HG02840 (cell line): ENCODE data around the gene COPB2.
"Not testable (repeated sequence)": the region's sequence is repeated elsewhere in the genome, so short reads cannot be mapped to it uniquely, and the experiment has no call there.

Source experiments
- ATAC-seq: cut with Tn5 transposase; IDR thresholded peaks from one replicate; pipeline ENCODE4 v1.9.1; 2021; ENCODE audit warnings: mild to moderate bottlenecking, moderate library complexity, moderate number of reproducible peaks; ENCODE audit not compliant: unreplicated experiment, low FRiP score

COPB2 gene

GRCh38 chr3:139380575-139380974 lies 8.9 kb downstream of the COPB2 start:
- ATAC-seq: no peak

GRCh38 chr3:139378587-139379241 lies 10.7 kb downstream of the COPB2 start:
- ATAC-seq: no peak

DNA sequence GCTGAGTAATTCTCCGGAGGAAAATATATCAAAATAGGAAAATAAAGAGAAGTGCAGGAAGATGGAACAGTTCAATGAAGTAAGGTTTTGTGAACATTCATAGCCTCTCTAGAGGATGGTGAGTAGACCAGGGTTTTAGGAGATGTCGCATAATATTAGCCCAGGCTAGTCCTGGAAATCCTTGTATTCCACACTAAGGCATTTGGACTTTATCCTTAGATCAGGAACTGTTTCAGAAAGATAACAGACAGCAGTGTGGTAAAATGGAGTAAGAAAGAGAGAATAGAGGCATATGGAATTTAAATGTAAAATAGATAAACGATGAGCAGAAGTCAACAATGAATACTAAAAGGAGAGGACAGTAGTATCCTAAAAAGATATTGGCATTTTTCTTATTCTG lies 12.1 kb downstream of the COPB2 start:
- no peak for ATAC-seq

DNA sequence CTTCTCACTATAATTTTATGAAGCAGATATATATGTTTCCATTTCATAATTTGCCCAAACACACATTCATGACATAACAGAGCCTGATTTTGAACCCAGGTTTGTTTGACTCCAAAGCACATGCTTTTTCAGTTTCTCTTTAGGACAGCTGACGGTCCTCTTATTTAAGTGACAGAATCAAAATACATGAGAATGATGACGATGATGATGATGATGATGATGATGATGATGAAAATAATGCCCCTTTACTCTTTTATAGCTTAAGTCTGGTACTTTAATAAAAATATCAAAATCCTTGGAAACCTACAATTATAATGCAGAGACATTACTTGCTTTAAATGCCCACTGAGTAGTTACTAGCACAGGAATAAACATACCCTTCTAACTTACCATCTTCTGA lies 15.3 kb downstream of the COPB2 start:
- ATAC-seq: no peak

DNA sequence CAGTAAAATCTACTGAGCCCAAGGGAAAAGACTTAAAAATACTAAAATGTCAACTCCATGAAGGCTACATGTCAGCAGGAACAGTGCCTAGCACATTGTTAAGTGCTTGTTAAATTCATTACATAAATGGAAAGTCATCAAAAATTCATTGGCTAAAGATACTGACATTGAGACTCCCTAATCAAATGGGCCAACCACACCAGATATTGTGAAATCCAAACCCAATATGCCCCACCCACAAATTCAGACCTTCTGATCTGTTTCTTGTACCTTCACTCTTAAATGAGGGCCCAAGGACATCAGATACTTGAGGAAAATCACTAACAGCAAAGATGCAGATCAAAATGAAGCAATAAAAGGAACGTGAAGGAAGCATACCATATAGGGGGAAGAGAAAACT lies 24.9 kb downstream of the COPB2 start:
- ATAC-seq: no peak

GRCh38 chr3:139361276-139361675 lies 28.2 kb downstream of the COPB2 start:
- no peak for ATAC-seq

DNA sequence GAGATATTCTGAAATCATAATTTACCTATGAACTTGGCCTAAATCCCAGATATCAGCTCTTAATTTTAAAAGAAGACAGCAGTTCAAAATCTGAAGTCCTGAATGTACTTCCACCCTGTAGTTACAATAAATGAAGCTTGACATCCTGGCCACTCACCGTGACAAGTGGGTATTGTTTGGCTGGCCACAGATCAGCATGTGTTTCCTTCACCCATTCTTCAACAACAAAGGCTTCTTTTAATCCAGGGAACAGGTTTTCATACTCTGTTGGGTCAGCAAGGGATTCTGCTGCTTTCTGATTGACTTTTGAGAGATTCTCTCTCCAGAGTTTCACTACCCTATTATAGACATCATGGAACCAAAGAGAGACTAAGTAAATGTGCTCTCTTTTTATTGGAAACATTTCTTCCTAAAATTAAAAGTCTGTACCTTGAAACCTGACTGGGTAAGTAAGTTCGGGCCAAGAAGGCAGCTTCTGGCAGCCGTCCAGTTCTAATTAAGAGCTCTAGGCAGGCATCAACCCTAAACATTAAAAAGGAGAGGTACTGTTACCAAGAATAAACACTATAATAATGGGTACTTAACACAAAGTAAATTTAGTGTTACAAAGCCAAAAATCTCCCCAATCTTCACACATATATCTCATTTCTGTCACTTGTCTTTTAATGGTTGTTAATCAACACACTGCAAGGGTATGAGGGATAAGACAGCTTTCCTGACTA lies 30.4 kb downstream of the COPB2 start:
- no peak for ATAC-seq

- no peak for ATAC-seq
Measured at GRCh38 chr3:139357899-139358298, 31.5 kb downstream of the COPB2 start.

DNA sequence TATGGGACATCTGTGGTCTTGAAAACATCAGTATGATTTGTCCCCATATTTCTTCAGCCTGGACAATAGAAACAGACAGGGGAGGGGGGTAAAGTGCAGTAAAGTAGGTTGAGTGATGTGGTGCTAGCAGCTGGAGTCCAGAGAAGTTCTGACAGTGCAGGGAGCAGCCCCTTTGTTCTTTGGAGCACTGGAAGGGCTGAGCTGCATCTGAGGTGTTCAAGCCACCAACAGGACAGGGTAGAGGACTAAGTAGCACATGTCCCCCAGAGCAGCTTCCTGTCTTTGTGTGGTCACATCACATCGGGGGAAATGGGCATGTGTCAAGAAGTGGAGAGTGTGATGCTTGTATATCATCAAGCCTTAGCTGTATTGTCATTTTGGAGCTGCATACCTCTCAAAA lies 33.6 kb downstream of the COPB2 start:
- no peak for ATAC-seq

DNA sequence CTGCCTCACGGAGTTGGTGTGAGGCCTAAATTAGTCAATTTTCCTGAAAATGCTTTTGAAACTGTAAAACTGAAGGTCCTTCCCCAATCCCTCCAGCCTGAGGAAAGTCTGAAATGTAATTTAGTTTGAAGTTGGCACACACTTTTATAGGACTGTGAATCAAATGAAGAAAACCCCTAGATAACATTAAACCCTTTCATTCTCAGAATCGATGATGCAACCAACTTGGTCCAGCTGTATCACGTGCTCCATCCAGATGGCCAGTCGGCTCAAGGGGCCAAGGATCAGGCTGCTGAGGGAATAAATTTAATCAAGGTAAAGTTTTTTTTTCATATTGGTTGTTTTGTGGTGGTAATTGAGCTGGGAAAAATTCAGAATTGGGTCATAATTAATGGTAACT lies 34.0 kb downstream of the COPB2 start:
- ATAC-seq: no peak

- no peak for ATAC-seq
Measured at GRCh38 chr3:139354661-139355060, 34.8 kb downstream of the COPB2 start.

DNA sequence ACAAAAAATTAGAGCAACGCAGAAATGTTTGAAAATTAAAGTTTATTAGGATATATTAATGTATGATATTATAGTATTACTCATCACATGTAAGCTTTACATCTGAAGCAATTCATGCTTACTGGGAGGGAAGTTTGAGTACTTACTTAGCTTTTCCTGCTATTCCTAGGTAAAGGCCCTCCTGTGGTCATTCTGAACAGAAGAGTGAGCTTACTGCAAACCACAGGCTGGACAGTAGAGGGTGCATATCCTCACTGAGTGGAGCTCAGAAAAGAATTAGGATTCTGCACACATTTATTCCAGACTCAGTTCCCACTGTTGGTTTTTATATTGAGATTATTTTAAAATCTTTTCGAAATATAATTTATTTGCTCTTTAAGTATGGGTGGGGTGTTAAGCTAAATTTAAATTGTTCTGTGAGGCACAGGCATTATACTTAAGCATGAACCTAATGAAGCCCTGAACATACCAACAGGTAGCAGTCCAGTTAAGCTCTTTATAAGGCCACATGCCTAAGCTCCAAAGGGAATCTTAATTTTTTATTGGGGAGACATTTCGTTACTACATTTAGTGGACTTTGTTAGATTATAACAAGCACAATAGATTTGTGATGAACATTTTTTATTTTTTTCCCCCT lies 35.4 kb downstream of the COPB2 start:
- ATAC-seq: no peak

DNA sequence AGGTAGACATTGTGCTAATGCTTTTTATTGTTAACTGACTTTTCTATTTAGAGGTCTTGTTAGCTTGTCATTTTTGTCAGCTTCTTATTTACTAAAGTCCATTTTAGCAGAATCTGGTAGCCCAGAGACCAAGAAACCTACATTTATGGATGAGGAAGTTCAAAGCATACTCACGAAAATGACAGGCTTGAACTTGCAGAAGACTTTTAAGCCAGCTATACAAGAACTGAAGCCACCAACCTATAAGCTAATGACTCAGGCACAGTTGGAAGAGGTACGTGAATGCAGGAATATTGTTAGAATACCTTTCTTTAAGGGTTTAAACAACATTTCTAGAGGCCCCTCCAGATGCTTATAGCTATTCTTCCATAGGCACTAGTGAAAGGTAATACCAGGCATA lies 42.7 kb downstream of the COPB2 start:
- no peak for ATAC-seq

DNA sequence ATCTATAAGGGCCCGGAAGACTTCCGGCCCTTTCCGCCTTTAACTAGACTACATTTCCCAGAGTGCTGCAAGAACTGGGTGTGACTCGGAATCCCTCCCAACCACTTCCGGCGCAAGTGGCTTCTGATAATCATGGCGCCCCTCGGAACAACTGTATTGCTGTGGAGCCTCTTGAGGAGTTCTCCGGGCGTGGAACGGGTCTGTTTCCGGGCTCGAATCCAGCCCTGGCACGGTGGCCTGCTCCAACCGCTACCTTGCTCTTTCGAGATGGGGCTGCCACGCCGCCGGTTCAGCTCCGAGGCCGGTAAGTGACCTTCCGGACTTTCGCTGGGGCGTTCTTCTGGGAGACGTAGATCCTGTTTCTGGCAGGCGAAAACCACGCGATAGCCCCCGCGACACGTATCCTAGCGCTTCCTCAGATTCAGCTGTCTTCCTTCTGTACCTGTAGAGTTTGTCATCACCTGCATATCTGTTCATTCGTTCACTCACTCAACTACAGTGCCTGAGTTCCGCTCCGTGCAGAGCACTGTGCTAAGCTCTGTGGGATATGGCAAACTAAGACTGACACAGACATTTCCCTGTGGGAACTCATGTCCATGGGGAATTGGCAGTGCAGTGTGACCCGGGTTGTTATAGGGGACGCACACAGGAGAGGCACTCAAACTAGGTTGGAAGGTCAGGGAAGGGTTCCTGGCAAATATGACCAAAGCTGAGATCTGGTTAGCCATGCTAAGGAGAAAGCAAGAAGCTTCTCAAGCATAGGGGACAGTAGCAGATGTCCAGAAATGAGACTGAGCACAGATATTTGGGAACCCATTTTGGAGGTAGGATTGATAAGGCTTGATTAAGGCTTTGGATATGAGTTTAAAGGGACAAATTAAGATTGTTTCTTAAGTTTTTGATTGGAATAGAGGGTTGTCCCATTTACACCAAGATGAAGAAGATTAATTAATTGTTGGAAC lies 45.3 kb downstream of the COPB2 start, which contains the start of gene MRPS22:
Gene MRPS22 (plus strand): TSS at position 126 of the 962 bp plus-strand sequence. CDS start 7 bp downstream, at position 133.
- peak; percentile 96 for ATAC-seq

DNA sequence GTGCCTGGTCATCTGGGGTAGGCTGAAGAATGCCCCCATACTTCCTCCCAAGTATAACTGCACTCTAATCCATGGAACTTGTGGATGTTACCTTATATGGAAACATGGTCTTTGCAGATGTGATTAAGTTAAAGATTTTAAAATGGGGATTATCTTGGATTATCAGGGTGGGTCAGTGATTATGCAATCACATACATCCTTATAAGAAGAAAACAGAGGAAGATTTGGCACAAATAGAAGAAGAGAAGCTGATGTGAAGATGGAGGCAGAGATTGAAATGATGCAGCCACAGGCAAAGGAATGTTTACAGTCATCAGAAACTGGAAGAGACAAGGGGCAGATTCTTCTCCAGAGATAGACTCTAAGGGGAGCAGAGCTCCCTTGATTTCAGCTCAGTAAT lies 47.4 kb downstream of the COPB2 start:
- no peak for ATAC-seq

- no peak for ATAC-seq
Measured at GRCh38 chr3:139340784-139341183, 48.7 kb downstream of the COPB2 start.

- no peak for ATAC-seq
Measured at GRCh38 chr3:139339219-139339906, 50.1 kb downstream of the COPB2 start.

DNA sequence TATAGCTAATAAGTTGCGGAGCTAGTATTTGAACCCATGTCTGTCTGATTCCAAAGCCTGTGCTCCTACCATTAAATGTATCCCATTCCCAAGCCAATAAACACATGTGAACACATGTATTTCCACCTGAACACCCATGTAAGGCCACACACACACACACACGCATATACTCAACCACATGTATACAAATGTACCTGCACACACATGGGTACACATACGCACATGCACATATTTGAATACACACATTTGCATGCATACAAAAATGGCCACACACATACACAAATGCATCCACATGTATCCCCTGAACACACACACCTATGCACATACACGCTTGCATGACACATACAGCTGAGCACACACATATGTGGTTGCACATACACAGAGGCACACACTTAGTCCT lies 51.0 kb downstream of the COPB2 start:
- ATAC-seq: no peak

DNA sequence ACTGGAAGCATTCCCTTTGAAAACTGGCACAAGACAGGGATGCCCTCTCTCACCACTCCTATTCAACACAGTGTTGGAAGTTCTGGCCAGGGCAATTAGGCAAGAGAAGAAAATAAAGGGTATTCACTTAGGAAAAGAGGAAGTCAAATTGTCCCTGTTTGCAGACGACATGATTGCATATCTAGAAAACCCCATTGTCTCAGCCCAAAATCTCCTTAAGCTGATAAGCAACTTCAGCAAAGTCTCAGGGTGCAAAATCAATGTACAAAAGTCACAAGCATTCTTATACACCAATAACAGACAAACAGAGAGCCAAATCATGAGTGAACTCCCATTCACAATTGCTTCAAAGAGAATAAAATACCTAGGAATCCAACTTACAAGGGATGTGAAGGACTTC lies 54.8 kb downstream of the COPB2 start:
- not testable (repeated sequence) for ATAC-seq

DNA sequence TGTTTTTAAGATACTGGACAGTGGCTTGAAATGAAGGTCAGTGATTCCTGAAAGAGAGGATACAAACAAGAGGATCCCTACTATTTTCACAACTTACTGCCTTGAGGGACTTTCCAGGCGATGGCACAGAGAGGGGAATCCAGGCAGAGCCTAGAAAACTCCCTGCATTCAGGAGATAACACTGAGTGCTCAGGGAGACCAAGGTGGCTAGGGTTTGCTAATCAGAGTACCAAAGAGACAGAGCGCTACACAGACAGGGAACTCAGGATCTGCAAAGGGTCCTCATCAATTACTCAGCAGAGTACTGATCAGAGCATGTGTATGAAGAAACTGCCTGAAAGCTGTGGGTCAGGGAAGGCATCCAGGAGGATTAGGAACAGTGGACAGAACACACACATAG lies 57.4 kb downstream of the COPB2 start:
- no peak for ATAC-seq
